Hepatocyte (in vitro differentiated cells): Measurements from ENCODE around the gene SRC. TPM values are rescaled to one million over a fixed set of nuclear protein-coding genes. Genes with fewer than 3 reads are reported as not detected.

Experiments
- DNase-seq: peaks from one replicate; pipeline ENCODE4 v3.0.0-alpha.2; 2016; ENCODE audit warnings: low spot score
- H2AFZ ChIP-seq: fragments of 200-600 bp; sonication (generic); 2 replicates; pipeline ENCODE4 v1.6.0; 2016; ENCODE audit warnings: antibody characterized with exemption, mild to moderate bottlenecking
- H3K27ac ChIP-seq: fragments of 200-600 bp; sonication (generic); 2 replicates; pipeline ENCODE4 v1.5.1; 2016; ENCODE audit warnings: mild to moderate bottlenecking
- H3K27me3 ChIP-seq: fragments of 200-600 bp; sonication (generic); 2 replicates; pipeline ENCODE4 v1.6.1; 2016
- H3K36me3 ChIP-seq: fragments of 200-600 bp; sonication (generic); replicated peaks from 2 replicates; pipeline ENCODE4 v1.5.1; 2016; ENCODE audit warnings: low read depth; ENCODE audit not compliant: insufficient read depth
- H3K4me1 ChIP-seq: fragments of 200-600 bp; sonication (generic); 2 replicates; pipeline ENCODE4 v1.5.1; 2016; ENCODE audit warnings: mild to moderate bottlenecking, moderate library complexity; ENCODE audit not compliant: insufficient read depth
- H3K4me2 ChIP-seq: fragments of 200-600 bp; sonication (generic); 2 replicates; pipeline ENCODE4 v1.6.0; 2016
- H3K4me3 ChIP-seq: fragments of 200-600 bp; sonication (generic); 2 replicates; pipeline ENCODE4 v1.5.1; 2016; ENCODE audit warnings: mild to moderate bottlenecking
- H3K79me2 ChIP-seq: fragments of 200-600 bp; sonication (generic); 2 replicates; pipeline ENCODE4 v1.6.0; 2017; ENCODE audit warnings: mild to moderate bottlenecking
- H3K9me2 ChIP-seq: fragments of 200-600 bp; sonication (generic); replicated peaks from 2 replicates; pipeline ENCODE4 v1.6.0; 2017; ENCODE audit warnings: mild to moderate bottlenecking; ENCODE audit not compliant: insufficient read depth
- H3K9me3 ChIP-seq: fragments of 200-600 bp; sonication (generic); 2 replicates; pipeline ENCODE4 v1.5.1; 2016; ENCODE audit warnings: low read depth, mild to moderate bottlenecking
- H4K20me1 ChIP-seq: fragments of 200-600 bp; sonication (generic); 2 replicates; pipeline ENCODE4 v1.6.0; 2016; ENCODE audit warnings: mild to moderate bottlenecking; ENCODE audit not compliant: insufficient read depth, poor library complexity, severe bottlenecking
- EZH2 ChIP-seq: fragments of 200-600 bp; sonication (generic); IDR thresholded peaks from 2 replicates; pipeline ENCODE4 v1.6.1; 2016; ENCODE audit warnings: antibody characterized with exemption, mild to moderate bottlenecking, borderline replicate concordance
- EZH2phosphoT487 ChIP-seq: fragments of 200-600 bp; sonication (generic); IDR thresholded peaks from one replicate; pipeline ENCODE4 v1.6.1; 2018; ENCODE audit warnings: antibody characterized with exemption, mild to moderate bottlenecking, low read depth, moderate library complexity; ENCODE audit not compliant: unreplicated experiment, severe bottlenecking
- WGBS: methylation state at CpG from one replicate; pipeline ENCODE4 v1.1.6; 2016; ENCODE audit warnings: low lambda C conversion rate; ENCODE audit errors: missing lambda C conversion rate; 5-methylcytosine and 5-hydroxymethylcytosine counted together
- polyA plus RNA-seq: library from polyadenylated mRNA; unstranded; fragments of >200 nt; fragmentation: Nextera tagmentation; extraction: Ambion mirVana; gene quantifications from 2 replicates; pipeline ENCODE4 v1.2.1, GENCODE V29; 2016
- total RNA-seq: library from RNA; depleted of rRNA; stranded (reverse); fragments of >200 nt; gene quantifications from 2 replicates; pipeline ENCODE4 v1.2.3, GENCODE V29; 2014
- TF ChIP-seq, protein P1 (sequence below): fragments of 200-600 bp; sonication (generic); IDR thresholded peaks from 2 replicates; pipeline ENCODE4 v1.5.1; 2016; ENCODE audit warnings: antibody characterized with exemption, mild to moderate bottlenecking; ENCODE audit not compliant: poor library complexity

The SRC gene
- total and polyA plus RNA-seq, 2 experiments from 2014 or later, result 55.1 to 69.8 TPM

DNA sequence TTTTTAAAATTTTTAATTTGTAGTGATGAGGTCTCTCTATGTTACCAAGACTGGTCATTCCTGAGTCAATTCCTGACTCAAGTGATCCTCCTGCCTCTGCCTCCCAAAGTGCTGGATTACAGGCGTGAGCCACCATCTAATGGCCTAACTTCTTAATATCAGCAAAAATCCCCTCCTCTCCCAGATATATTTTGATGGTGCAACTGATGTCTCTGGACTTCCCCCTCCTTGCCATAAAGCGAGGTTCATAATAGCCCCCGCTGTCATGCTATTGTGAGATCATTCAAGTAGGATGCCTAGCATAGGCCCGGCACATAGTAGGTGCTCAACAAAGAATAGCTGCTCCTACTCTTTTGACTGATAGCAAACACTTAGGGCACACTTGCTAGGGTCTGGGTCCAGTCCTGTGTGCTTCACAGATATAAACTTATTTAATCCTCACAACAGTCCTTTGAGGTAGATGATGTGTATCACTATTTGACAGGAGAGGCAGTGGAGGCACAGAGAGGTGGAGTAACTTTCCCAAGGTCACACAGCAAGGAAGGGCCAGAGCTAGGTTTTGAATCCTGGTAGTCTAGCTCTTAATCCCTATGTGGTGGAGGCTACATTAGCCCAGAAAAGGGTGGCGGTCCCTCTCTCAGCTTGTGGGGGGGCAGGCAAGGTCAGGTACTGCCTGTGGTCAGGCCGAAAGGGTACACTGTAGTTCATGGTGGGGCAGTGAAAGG lies 14.6 kb downstream of the SRC start:
- no peak for DNase-seq
- Histone ChIP-seq H3K27ac (no peak overlapping the region), H3K4me1 (peaks cover 17% of the 10 kb centered on the region), H3K27me3 (no peaks in the 10 kb centered on the region), H2AFZ (no peak overlapping the region), H3K4me2 (no peak overlapping the region), H3K36me3 (no peaks in the 10 kb centered on the region), H3K79me2 (peaks cover 92% of the 10 kb centered on the region), H4K20me1 (peaks cover 94% of the 10 kb centered on the region), H3K9me2 (no peaks in the 10 kb centered on the region), H3K4me3 (no peak overlapping the region), H3K9me3 (no peaks in the 10 kb centered on the region)
- 100% methylated on average over 6 of the region's 6 CpGs for WGBS
- TF ChIP-seq, protein P1, sequence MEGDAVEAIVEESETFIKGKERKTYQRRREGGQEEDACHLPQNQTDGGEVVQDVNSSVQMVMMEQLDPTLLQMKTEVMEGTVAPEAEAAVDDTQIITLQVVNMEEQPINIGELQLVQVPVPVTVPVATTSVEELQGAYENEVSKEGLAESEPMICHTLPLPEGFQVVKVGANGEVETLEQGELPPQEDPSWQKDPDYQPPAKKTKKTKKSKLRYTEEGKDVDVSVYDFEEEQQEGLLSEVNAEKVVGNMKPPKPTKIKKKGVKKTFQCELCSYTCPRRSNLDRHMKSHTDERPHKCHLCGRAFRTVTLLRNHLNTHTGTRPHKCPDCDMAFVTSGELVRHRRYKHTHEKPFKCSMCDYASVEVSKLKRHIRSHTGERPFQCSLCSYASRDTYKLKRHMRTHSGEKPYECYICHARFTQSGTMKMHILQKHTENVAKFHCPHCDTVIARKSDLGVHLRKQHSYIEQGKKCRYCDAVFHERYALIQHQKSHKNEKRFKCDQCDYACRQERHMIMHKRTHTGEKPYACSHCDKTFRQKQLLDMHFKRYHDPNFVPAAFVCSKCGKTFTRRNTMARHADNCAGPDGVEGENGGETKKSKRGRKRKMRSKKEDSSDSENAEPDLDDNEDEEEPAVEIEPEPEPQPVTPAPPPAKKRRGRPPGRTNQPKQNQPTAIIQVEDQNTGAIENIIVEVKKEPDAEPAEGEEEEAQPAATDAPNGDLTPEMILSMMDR, result no peak
- TF ChIP-seq EZH2phosphoT487 (no peak), EZH2 (no peak)

DNA sequence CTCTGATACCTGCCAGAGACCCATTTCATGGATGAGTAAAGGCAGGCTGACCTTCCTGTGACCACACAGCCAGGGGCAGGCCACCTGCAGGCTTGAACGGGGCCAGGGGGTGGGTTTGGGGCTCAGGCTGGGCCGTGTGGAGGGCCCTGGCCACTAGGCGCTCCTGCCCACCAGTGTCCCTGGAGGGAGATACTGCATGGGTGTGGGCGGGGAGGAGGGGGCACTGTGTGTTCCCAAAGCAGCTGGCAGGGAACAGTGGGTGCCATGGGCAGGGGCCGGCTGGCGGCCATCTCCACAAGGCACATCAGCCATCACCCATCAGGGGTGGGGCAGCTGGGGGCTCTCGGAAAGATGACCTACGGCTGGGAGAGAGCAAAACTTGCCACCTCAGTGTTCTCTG lies 15.4 kb downstream of the SRC start:
- H3K9me3 ChIP-seq, result no peaks in the 10 kb centered on the region
- H2AFZ ChIP-seq, result no peak overlapping the region
- TF ChIP-seq, protein P1, result no peak
- TF ChIP-seq EZH2, result no peak
- no peak for TF ChIP-seq EZH2phosphoT487
- H3K79me2 ChIP-seq, result peaks cover 92% of the 10 kb centered on the region
- 91% methylated on average over 7 of the region's 8 CpGs for WGBS
- H3K4me2 ChIP-seq, result no peak overlapping the region
- no peak overlapping the region for H3K4me3 ChIP-seq
- peaks cover 17% of the 10 kb centered on the region for H3K4me1 ChIP-seq
- no peak overlapping the region for H3K27ac ChIP-seq
- H3K36me3 ChIP-seq, result peaks cover 5% of the 10 kb centered on the region
- H3K27me3 ChIP-seq, result no peaks in the 10 kb centered on the region
- H3K9me2 ChIP-seq, result no peaks in the 10 kb centered on the region
- peaks cover 92% of the 10 kb centered on the region for H4K20me1 ChIP-seq
- no peak for DNase-seq

- H3K4me2 ChIP-seq, result no peak overlapping the region
- no peaks in the 10 kb centered on the region for H3K9me2 ChIP-seq
- peaks cover 87% of the 10 kb centered on the region for H3K79me2 ChIP-seq
- TF ChIP-seq EZH2 (no peak), EZH2phosphoT487 (no peak)
- TF ChIP-seq, protein P1, result no peak
- H3K27me3 ChIP-seq, result no peaks in the 10 kb centered on the region
- H2AFZ ChIP-seq, result no peak overlapping the region
- H3K36me3 ChIP-seq, result peaks cover 7% of the 10 kb centered on the region
- no peak overlapping the region for H3K27ac ChIP-seq
- H3K4me1 ChIP-seq, result peaks cover 17% of the 10 kb centered on the region
- H4K20me1 ChIP-seq, result peaks cover 83% of the 10 kb centered on the region
- no peak for DNase-seq
- no peak overlapping the region for H3K4me3 ChIP-seq
- 94% methylated on average over 10 of the region's 10 CpGs for WGBS
- no peaks in the 10 kb centered on the region for H3K9me3 ChIP-seq
These were observed 16.4 kb downstream of the SRC start for GRCh38 chr20:37362231-37362792.
